H54 (cell line): ENCODE data around the gene C11orf68.

ENCODE experiments used
- DNase-seq: peaks from one replicate; pipeline ENCODE4 v3.0.0; 2011; ENCODE audit warnings: low spot score, mixed read lengths; ENCODE audit not compliant: insufficient read length
- FAIRE-seq: peaks from 3 replicates; lab custom pipeline; 2011; peaks lifted over from hg19 to GRCh38; lab: Jason Lieb, UNC
- POLR2A ChIP-seq: IDR thresholded peaks from 2 replicates; pipeline ENCODE4 v1.6.1; 2011; ENCODE audit warnings: low read depth, mild to moderate bottlenecking, low read length

Gene C11orf68

DNA sequence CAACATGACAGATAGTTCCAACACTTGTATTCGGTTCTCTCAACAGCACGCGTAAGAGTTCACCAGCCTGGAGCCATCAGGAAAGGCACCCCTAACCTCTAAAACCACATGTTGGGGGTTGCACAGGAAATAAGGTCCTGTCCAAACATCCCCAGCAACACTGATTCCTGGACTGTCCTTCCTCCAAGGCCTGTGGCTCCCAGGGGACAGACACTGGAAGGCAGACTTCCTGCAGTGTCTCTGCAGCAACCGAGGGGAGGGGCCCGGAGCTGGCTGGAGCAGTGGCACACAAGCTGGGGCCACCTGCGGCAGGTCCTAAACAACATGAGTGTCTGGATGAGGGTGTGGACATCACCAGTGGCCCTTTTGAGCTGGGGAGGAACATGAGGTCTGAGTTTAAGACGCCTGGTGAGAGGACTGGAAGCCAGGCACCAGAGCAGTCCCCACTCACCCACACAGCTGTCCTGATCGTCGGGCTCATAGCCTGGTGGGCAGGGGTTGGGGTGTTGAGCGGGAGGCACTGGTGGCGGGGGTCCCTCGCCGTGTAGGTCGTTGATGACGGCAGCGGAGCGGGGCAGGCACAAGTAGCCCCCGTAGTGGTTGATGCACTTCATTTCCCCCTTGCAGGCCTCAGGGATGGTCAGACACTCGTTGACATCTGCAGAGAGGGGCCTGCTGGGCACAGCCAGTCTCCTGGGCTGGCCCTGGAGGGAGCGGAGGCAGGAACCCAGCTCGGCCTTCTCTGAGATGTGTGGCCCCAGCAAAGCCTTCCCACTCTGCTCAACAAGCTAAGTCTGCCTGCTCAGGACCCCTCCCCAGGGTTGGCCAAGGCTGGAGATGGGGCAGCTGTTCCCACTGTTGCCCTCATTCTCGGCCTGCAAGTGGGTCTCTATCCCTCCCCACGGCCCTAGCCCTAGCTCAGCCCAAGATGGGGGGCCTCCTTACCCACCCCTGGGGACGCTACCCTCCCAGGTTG lies 47.9 kb downstream of the C11orf68 start:
- DNase-seq (no peak), FAIRE-seq (no peak)
- no peak for TF ChIP-seq POLR2A

- DNase-seq, result no peak
- FAIRE-seq, result no peak
These were observed 48.6 kb downstream of the C11orf68 start for GRCh38 chr11:65870307-65870658.

GRCh38 chr11:65869643-65870306 lies 49.1 kb downstream of the C11orf68 start:
- FAIRE-seq (no peak), DNase-seq (no peak)
- TF ChIP-seq POLR2A, result no peak

More at GRCh38 chr11:65870307-65870658, 48.6 kb downstream of the C11orf68 start:
- TF ChIP-seq POLR2A, result no peak

DNA sequence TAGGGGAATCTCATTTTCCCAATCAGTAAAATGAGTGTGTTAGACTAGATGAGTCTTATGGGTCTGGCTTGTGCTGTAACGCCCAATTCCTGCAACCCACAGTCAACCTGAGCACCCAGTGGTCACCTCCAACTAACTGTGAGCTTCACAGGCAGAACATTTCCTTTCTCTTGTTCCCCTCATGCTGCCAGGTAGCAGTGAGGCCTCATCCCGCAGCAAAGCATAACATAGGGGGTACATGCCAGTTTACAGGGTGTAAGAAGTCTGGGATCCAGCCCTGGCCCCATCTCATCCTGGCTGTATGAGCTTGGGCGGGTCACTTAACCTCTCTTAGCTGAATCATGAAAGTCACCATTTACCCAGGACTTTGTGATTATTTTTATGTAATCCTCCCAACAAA lies 50.0 kb downstream of the C11orf68 start:
- TF ChIP-seq POLR2A, result no peak
- no peak for DNase-seq
- FAIRE-seq, result no peak

GRCh38 chr11:65868076-65868667 lies 50.7 kb downstream of the C11orf68 start:
- DNase-seq (no peak), FAIRE-seq (no peak)
- peak; percentile 45 for TF ChIP-seq POLR2A

GRCh38 chr11:65867284-65868071 lies 51.4 kb downstream of the C11orf68 start:
- no peak for TF ChIP-seq POLR2A
- FAIRE-seq, result no peak
- no peak for DNase-seq
